Liver (tissue), 9 donors: Measurements from ENCODE around the gene KLHDC3. TPM values are rescaled to one million over a fixed set of nuclear protein-coding genes. Genes with fewer than 3 reads are reported as not detected.

Experiments used
- DNase-seq: peaks from one replicate; pipeline ENCODE4 v3.0.0-alpha.2; 2017; ENCODE audit warnings: low spot score
- H3K27ac ChIP-seq, 2 donors: one replicate each; pipeline ENCODE4 v1.7.0; 2013; ENCODE audit warnings: inconsistent platforms in 2 of 2, low read length in 2 of 2, control low read depth in 1 of 2, low read depth in 1 of 2, mild to moderate bottlenecking in 1 of 2
- H3K27me3 ChIP-seq, 4 donors: one replicate each; pipeline versions ENCODE4 v1.6.1 to v1.7.0; 2013; ENCODE audit warnings: low read length in 3 of 4, inconsistent platforms in 1 of 4, mild to moderate bottlenecking in 1 of 4, moderate library complexity in 1 of 4; ENCODE audit not compliant: control insufficient read depth in 4 of 4, insufficient read depth in 4 of 4
- H3K36me3 ChIP-seq, 4 donors: one replicate each; pipeline versions ENCODE4 v1.6.1 to v1.7.0; 2013; ENCODE audit warnings: low read length in 3 of 4, mild to moderate bottlenecking in 3 of 4, low read depth in 1 of 4, moderate library complexity in 1 of 4; ENCODE audit not compliant: control insufficient read depth in 4 of 4, insufficient read depth in 3 of 4
- H3K4me1 ChIP-seq, 4 donors: one replicate each; pipeline versions ENCODE4 v1.6.1 to v1.7.0; 2013; ENCODE audit warnings: low read length in 3 of 4, mild to moderate bottlenecking in 3 of 4, moderate library complexity in 1 of 4; ENCODE audit not compliant: control insufficient read depth in 4 of 4, insufficient read depth in 4 of 4
- H3K4me3 ChIP-seq, 3 donors: one replicate each; pipeline versions ENCODE4 v1.6.1 to v1.7.0; 2013; ENCODE audit warnings: low read length in 3 of 3, control low read depth in 1 of 3, low read depth in 1 of 3, mild to moderate bottlenecking in 1 of 3
- H3K9ac ChIP-seq, 2 donors: one replicate each; pipeline ENCODE4 v1.7.0; 2013; ENCODE audit warnings: low read length in 2 of 2, mild to moderate bottlenecking in 2 of 2, moderate library complexity in 2 of 2, control low read depth in 1 of 2, low read depth in 1 of 2
- H3K9me3 ChIP-seq, 4 donors: one replicate each; pipeline versions ENCODE4 v1.6.1 to v1.7.0; 2013; ENCODE audit warnings: low read length in 3 of 4; ENCODE audit not compliant: control insufficient read depth in 4 of 4
- FOXA1 ChIP-seq: IDR thresholded peaks from 2 replicates; pipeline ENCODE4 v1.6.1; 2016; ENCODE audit warnings: antibody characterized with exemption
- FOXA2 ChIP-seq: IDR thresholded peaks from 2 replicates; pipeline ENCODE4 v1.6.1; 2016; ENCODE audit warnings: antibody characterized with exemption
- GABPA ChIP-seq, 2 donors: IDR thresholded peaks in 1 of 2; conservative IDR thresholded peaks in 1 of 2; 2 replicates each; pipeline ENCODE4 v1.6.1; 2016; ENCODE audit warnings: antibody characterized with exemption in 2 of 2, mild to moderate bottlenecking in 1 of 2, moderate library complexity in 1 of 2
- HNF4G ChIP-seq: IDR thresholded peaks from 2 replicates; pipeline ENCODE4 v1.6.1; 2016; ENCODE audit warnings: antibody characterized with exemption
- JUND ChIP-seq, 2 donors: IDR thresholded peaks; 2 replicates each; pipeline ENCODE4 v1.6.1; 2016; ENCODE audit warnings: antibody characterized with exemption in 2 of 2
- NR2F2 ChIP-seq: IDR thresholded peaks from 2 replicates; pipeline ENCODE4 v1.6.1; 2016; ENCODE audit warnings: antibody characterized with exemption
- RAD21 ChIP-seq, 2 donors: IDR thresholded peaks; 2 replicates each; pipeline ENCODE4 v1.6.1; 2016; ENCODE audit warnings: antibody characterized with exemption in 2 of 2, mild to moderate bottlenecking in 2 of 2
- SP1 ChIP-seq: IDR thresholded peaks from 2 replicates; pipeline ENCODE4 v1.6.1; 2018; ENCODE audit warnings: antibody characterized with exemption, mild to moderate bottlenecking
- TAF1 ChIP-seq: conservative IDR thresholded peaks from 2 replicates; pipeline ENCODE4 v1.6.1; 2016; ENCODE audit warnings: antibody characterized with exemption, mild to moderate bottlenecking
- YY1 ChIP-seq: IDR thresholded peaks from 2 replicates; pipeline ENCODE4 v1.6.1; 2016; ENCODE audit warnings: antibody characterized with exemption, mild to moderate bottlenecking
- WGBS: extraction: QIAGEN DNeasy Blood & Tissue Kit; methylation state at CpG from one replicate; pipeline ENCODE4 v1.1.7; 2013; 5-methylcytosine and 5-hydroxymethylcytosine counted together
- polyA plus RNA-seq, 2 donors: library from polyadenylated mRNA; stranded (reverse) in 1 of 2; unstranded in 1 of 2; fragments of 200-250 nt in 1 of 2; fragments of >200 nt in 1 of 2; fragmentation: Nextera tagmentation in 1 of 2; extraction: Ambion mirVana in 1 of 2; gene quantifications; one replicate each; pipeline versions ENCODE4 v1.2.1 to v1.2.3, GENCODE V29; 2013 to 2015
- total RNA-seq, 2 donors: library from RNA; depleted of rRNA; stranded (reverse); fragments of >200 nt; gene quantifications; one replicate each; pipeline ENCODE4 v1.2.3, GENCODE V29; 2014
- TF ChIP-seq, protein P1 (sequence below): IDR thresholded peaks from 2 replicates; pipeline ENCODE4 v1.6.1; 2016; ENCODE audit warnings: antibody characterized with exemption, mild to moderate bottlenecking
- TF ChIP-seq, protein P2 (sequence below): IDR thresholded peaks from 2 replicates; pipeline ENCODE4 v1.6.1; 2016; ENCODE audit warnings: antibody characterized with exemption
- TF ChIP-seq, protein P3 (sequence below): fragments of 150-350 bp; IDR thresholded peaks from 2 replicates; pipeline ENCODE4 v1.5.1; 2017; ENCODE audit warnings: improper control_type of control experiment, low read depth, low read length; ENCODE audit not compliant: missing input control
- TF ChIP-seq, protein P4 (sequence below): IDR thresholded peaks from 2 replicates; pipeline ENCODE4 v1.6.1; 2016; ENCODE audit warnings: antibody characterized with exemption
- TF ChIP-seq, protein P5 (sequence below): IDR thresholded peaks from 2 replicates; pipeline ENCODE4 v1.6.1; 2016; ENCODE audit warnings: antibody characterized with exemption
- donor health status: healthy.
- donor health status: healthy.
- donor health status: healthy.
- donor health status: healthy.
- donor health status: healthy.

Gene KLHDC3
- total and polyA plus RNA-seq, 4 donors, result 30.9 to 66.5 (median 50.6) TPM

DNA sequence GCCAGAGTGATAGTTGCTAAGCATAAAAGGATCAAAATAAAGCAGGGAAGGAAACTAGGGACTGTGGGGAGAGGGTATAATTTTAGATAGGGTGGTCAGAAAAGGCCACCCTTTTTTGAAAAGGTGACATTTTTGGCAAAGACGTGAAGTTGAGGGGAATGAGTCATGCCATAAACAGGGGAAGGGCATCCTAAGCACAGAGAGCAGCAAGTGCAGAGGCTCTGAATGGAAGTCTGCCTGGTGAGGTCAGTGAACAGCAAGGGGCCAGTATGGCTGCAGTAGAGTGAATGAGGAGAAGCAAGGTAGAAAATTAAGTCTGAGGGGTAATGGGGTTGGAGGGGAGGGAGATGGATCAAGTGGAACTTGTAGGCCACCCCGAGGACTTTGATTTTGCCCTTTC is 47.8 kb downstream of the KLHDC3 start (continued):
- TF ChIP-seq, protein P1, sequence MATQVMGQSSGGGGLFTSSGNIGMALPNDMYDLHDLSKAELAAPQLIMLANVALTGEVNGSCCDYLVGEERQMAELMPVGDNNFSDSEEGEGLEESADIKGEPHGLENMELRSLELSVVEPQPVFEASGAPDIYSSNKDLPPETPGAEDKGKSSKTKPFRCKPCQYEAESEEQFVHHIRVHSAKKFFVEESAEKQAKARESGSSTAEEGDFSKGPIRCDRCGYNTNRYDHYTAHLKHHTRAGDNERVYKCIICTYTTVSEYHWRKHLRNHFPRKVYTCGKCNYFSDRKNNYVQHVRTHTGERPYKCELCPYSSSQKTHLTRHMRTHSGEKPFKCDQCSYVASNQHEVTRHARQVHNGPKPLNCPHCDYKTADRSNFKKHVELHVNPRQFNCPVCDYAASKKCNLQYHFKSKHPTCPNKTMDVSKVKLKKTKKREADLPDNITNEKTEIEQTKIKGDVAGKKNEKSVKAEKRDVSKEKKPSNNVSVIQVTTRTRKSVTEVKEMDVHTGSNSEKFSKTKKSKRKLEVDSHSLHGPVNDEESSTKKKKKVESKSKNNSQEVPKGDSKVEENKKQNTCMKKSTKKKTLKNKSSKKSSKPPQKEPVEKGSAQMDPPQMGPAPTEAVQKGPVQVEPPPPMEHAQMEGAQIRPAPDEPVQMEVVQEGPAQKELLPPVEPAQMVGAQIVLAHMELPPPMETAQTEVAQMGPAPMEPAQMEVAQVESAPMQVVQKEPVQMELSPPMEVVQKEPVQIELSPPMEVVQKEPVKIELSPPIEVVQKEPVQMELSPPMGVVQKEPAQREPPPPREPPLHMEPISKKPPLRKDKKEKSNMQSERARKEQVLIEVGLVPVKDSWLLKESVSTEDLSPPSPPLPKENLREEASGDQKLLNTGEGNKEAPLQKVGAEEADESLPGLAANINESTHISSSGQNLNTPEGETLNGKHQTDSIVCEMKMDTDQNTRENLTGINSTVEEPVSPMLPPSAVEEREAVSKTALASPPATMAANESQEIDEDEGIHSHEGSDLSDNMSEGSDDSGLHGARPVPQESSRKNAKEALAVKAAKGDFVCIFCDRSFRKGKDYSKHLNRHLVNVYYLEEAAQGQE, result no peak
- TF ChIP-seq NR2F2, result no peak
- TF ChIP-seq YY1, result no peak
- TF ChIP-seq, protein P2, sequence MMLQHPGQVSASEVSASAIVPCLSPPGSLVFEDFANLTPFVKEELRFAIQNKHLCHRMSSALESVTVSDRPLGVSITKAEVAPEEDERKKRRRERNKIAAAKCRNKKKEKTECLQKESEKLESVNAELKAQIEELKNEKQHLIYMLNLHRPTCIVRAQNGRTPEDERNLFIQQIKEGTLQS, result no peak
- TF ChIP-seq HNF4G, result no peak

DNA sequence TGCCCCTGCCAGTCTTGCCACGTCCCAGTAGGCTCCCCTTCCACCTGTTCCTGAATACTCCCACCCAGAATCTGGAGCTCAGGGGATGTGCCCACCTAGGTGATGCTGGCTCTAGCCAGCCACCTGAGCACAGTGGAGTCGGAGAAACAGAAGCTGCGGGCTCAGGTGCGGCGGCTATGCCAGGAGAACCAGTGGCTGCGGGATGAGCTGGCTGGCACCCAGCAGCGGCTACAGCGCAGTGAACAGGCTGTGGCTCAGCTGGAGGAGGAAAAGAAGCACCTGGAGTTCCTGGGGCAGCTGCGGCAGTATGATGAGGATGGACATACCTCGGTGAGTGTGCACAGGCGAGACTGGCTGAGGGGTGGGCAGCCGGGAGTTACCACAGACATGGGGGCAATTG is 48.8 kb downstream of the KLHDC3 start:
- DNase-seq, result no peak

More for the DNA sequence above, 48.8 kb downstream of the KLHDC3 start:
- Histone ChIP-seq H3K4me1 (peaks cover 0 to 39% (median 30%) of the 10 kb centered on the region in 4 donors), H3K27ac (no peak overlapping the region), H3K36me3 (peaks cover 7 to 30% (median 27%) of the 10 kb centered on the region in 4 donors), H3K27me3 (no peaks in the 10 kb centered on the region), H3K9me3 (no peaks in the 10 kb centered on the region), H3K4me3 (no peak overlapping the region), H3K9ac (no peak overlapping the region)
- TF ChIP-seq FOXA2 (no peak), YY1 (no peak), JUND (IDR thresholded peaks at IDR 0.05) (no peak), TAF1 (no peak), FOXA1 (no peak), GABPA (IDR thresholded peaks at IDR 0.05 in 1 of 2, conservative IDR thresholded peaks at IDR 0.05 in 1 of 2) (no peak), SP1 (no peak), RAD21 (IDR thresholded peaks at IDR 0.05) (no peak), HNF4G (no peak), NR2F2 (no peak)
- TF ChIP-seq, protein P1, result no peak
- TF ChIP-seq, protein P3, sequence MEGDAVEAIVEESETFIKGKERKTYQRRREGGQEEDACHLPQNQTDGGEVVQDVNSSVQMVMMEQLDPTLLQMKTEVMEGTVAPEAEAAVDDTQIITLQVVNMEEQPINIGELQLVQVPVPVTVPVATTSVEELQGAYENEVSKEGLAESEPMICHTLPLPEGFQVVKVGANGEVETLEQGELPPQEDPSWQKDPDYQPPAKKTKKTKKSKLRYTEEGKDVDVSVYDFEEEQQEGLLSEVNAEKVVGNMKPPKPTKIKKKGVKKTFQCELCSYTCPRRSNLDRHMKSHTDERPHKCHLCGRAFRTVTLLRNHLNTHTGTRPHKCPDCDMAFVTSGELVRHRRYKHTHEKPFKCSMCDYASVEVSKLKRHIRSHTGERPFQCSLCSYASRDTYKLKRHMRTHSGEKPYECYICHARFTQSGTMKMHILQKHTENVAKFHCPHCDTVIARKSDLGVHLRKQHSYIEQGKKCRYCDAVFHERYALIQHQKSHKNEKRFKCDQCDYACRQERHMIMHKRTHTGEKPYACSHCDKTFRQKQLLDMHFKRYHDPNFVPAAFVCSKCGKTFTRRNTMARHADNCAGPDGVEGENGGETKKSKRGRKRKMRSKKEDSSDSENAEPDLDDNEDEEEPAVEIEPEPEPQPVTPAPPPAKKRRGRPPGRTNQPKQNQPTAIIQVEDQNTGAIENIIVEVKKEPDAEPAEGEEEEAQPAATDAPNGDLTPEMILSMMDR, result no peak
- TF ChIP-seq, protein P2, result no peak
- TF ChIP-seq, protein P4, sequence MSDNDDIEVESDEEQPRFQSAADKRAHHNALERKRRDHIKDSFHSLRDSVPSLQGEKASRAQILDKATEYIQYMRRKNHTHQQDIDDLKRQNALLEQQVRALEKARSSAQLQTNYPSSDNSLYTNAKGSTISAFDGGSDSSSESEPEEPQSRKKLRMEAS, result no peak
- TF ChIP-seq, protein P5, sequence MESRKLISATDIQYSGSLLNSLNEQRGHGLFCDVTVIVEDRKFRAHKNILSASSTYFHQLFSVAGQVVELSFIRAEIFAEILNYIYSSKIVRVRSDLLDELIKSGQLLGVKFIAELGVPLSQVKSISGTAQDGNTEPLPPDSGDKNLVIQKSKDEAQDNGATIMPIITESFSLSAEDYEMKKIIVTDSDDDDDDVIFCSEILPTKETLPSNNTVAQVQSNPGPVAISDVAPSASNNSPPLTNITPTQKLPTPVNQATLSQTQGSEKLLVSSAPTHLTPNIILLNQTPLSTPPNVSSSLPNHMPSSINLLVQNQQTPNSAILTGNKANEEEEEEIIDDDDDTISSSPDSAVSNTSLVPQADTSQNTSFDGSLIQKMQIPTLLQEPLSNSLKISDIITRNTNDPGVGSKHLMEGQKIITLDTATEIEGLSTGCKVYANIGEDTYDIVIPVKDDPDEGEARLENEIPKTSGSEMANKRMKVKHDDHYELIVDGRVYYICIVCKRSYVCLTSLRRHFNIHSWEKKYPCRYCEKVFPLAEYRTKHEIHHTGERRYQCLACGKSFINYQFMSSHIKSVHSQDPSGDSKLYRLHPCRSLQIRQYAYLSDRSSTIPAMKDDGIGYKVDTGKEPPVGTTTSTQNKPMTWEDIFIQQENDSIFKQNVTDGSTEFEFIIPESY, result no peak
- 93% methylated on average over 12 of the region's 12 CpGs for WGBS
